K562 (cell line): ENCODE results near the gene LUC7L. TPM values are rescaled to one million over a fixed set of nuclear protein-coding genes. Genes with fewer than 3 reads are reported as not detected.
A peak's percentile ranks its signal among the peaks of the same experiment; 100 is the strongest.

Experiments used
- BHLHE40 ChIP-seq: IDR thresholded peaks from 2 replicates; pipeline ENCODE4 v1.6.1; 2011; ENCODE audit warnings: low read length, improper control_type of control experiment
- C11orf30 ChIP-seq: fragments of 450-650 bp; IDR thresholded peaks from 2 replicates; pipeline ENCODE4 v1.6.1; 2016; ENCODE audit warnings: low read depth, mild to moderate bottlenecking
- CREBBP ChIP-seq: IDR thresholded peaks from one replicate; pipeline ENCODE4 v1.6.1; 2012; ENCODE audit warnings: low read depth, mild to moderate bottlenecking, control low read depth, inconsistent platforms, low read length
- CXXC5 ChIP-seq: fragments of 250-450 bp; sonication (Bioruptor Pico); IDR thresholded peaks from 2 replicates; pipeline ENCODE4 v1.8.0; 2022; ENCODE audit warnings: inconsistent platforms, mild to moderate bottlenecking, moderate library complexity
- FOXM1 ChIP-seq, 2 experiments: fragments of 450-650 bp in 1 of 2; sonication (generic) in 1 of 2; formaldehyde crosslinking in 1 of 2; IDR thresholded peaks; 2 replicates each; pipeline versions ENCODE4 v1.6.1 to v1.9.0; 2017 to 2022; ENCODE audit warnings: low read depth in 2 of 2, mild to moderate bottlenecking in 2 of 2, missing genetic modification reagents in 1 of 2, moderate library complexity in 1 of 2
- ID3 ChIP-seq, 2 experiments: fragments of 250-450 bp in 1 of 2; fragments of 450-650 bp in 1 of 2; sonication (Bioruptor Pico) in 1 of 2; IDR thresholded peaks; 2 replicates each; pipeline versions ENCODE4 v1.6.1 to v1.8.0; 2016 to 2021; ENCODE audit warnings: mild to moderate bottlenecking in 2 of 2, moderate library complexity in 2 of 2, missing compliant biosample characterization in 1 of 2, missing genetic modification characterization in 1 of 2
- KDM1A ChIP-seq, 2 experiments: fragments of 450-650 bp; IDR thresholded peaks; 2 replicates each; pipeline ENCODE4 v1.6.1; 2016; ENCODE audit warnings: mild to moderate bottlenecking in 2 of 2
- MCM7 ChIP-seq, 2 experiments: fragments of 450-650 bp; IDR thresholded peaks; 2 replicates each; pipeline ENCODE4 v1.6.1; 2016 to 2018
- MYNN ChIP-seq, 2 experiments: sonication (generic); formaldehyde crosslinking in 1 of 2; IDR thresholded peaks; 2 replicates each; pipeline versions ENCODE4 v1.5.0 to v1.6.1; 2016 to 2020; ENCODE audit warnings: antibody characterized with exemption in 1 of 2, missing genetic modification reagents in 1 of 2
- TAF15 ChIP-seq: fragments of 200-400 bp; formaldehyde crosslinking; IDR thresholded peaks from 2 replicates; pipeline ENCODE4 v1.6.1; 2017; ENCODE audit warnings: mild to moderate bottlenecking, low read depth, low read length, moderate library complexity
- U2AF2 ChIP-seq: fragments of 200-400 bp; formaldehyde crosslinking; optimal IDR thresholded peaks from 2 replicates; pipeline ENCODE3; 2017; ENCODE audit warnings: low read depth, mild to moderate bottlenecking, low read length
- ZC3H8 ChIP-seq: fragments of 450-650 bp; IDR thresholded peaks from 2 replicates; pipeline ENCODE4 v1.6.1; 2017
- ZNF23 ChIP-seq: fragments of 250-450 bp; sonication (Bioruptor Pico); IDR thresholded peaks from 2 replicates; pipeline ENCODE4 v1.4.0; 2020; ENCODE audit warnings: mild to moderate bottlenecking
- ZNF347 ChIP-seq: fragments of 450-650 bp; formaldehyde crosslinking; IDR thresholded peaks from 2 replicates; pipeline ENCODE4 v1.4.0; 2020; ENCODE audit warnings: low read depth, mild to moderate bottlenecking, moderate library complexity
- ZNF644 ChIP-seq: fragments of 200-800 bp; sonication (Bioruptor generic); IDR thresholded peaks from 2 replicates; pipeline ENCODE4 v1.6.1; 2016; ENCODE audit warnings: low read depth, missing genetic modification characterization, missing compliant biosample characterization
- ZSCAN29 ChIP-seq: fragments of 450-650 bp; IDR thresholded peaks from 2 replicates; pipeline ENCODE4 v1.6.1; 2017
- polyA plus RNA-seq, 8 experiments: library from polyadenylated mRNA; depleted of rRNA in 4 of 8; stranded (reverse) in 5 of 8; unstranded in 3 of 8; fragments of >200 nt; fragmentation: Nextera tagmentation in 2 of 8; fragmentation: Illumina TruSeq in 1 of 8; extraction: Ambion mirVana in 2 of 8; extraction: Trizol in 1 of 8; gene quantifications; 2 replicates each; pipeline versions ENCODE4 v1.2.1 to v1.2.3, GENCODE V29; 2011 to 2014; ENCODE audit warnings: inconsistent platforms in 1 of 8, missing spikeins in 1 of 8
- total RNA-seq, 7 experiments: library from RNA; depleted of rRNA in 6 of 7; stranded (reverse); fragments of >200 nt in 6 of 7; fragmentation: Illumina TruSeq in 2 of 7; extraction: Trizol in 2 of 7; gene quantifications; 2 replicates each; pipeline versions ENCODE4 v1.2.1 to v1.2.3, GENCODE V29; 2011 to 2021; ENCODE audit warnings: low replicate concordance in 1 of 7
- TF ChIP-seq, protein P1 (sequence below): sonication (generic); formaldehyde crosslinking; IDR thresholded peaks from 2 replicates; pipeline ENCODE4 v1.8.0; 2022; ENCODE audit warnings: mild to moderate bottlenecking, missing genetic modification reagents
- TF ChIP-seq, protein P2 (sequence below): sonication (generic); formaldehyde crosslinking; IDR thresholded peaks from 2 replicates; pipeline ENCODE4 v1.8.0; 2023; ENCODE audit warnings: mild to moderate bottlenecking, missing genetic modification reagents
- TF ChIP-seq, protein P3 (sequence below): IDR thresholded peaks from 2 replicates; pipeline ENCODE4 v1.6.1; 2012; ENCODE audit warnings: low read depth, low read length, improper control_type of control experiment, borderline replicate concordance

LUC7L gene
- total and polyA plus RNA-seq, 9 of the 15 experiments (the other 6 are each of a cell fraction or from before 2014, with no cell fraction given): 1.7 to 93.3 (median 59.5) TPM

DNA sequence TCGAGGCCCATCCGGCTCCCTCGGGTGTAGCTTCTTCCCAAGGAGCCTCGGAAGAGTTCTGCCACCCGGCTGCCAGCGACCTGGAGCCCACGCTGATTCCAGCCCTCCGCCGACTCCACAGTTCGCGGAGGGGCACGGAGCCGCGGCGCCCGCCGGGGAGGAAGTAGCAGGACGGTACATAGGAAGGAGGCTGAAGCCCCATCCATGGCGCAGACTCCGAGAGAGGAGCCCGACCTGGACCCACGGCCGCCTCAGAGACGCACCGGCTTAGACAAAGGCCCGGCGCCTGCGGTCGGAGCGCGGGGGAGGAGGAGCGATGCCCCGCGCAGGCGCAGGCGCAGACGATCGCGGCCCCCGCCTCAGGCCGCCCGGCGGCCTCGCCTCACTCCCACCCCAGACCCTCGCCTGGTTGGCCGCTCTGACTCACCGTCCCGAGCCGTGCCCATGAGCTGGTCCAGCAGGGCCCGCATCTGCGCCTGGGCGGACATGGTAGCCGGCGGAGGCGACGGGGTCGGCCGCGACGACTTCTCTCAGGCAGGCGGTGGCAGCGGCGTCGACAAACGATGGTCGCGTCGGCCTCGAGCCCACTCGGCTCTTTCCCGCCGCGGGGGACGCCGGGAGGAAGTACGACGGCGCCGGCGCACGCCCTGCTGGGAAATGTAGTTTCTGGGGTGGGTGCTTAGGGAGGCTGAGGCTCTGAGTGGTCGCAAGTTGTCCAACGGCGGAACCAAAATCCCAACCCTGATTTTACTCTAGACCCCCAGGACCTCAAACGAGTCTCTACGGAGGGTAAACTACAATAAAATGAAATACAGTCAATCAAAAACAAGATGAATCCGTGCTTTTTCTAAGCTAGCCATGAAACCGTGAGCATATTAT lies at the start of gene LUC7L (continued):
- TF ChIP-seq, protein P1, sequence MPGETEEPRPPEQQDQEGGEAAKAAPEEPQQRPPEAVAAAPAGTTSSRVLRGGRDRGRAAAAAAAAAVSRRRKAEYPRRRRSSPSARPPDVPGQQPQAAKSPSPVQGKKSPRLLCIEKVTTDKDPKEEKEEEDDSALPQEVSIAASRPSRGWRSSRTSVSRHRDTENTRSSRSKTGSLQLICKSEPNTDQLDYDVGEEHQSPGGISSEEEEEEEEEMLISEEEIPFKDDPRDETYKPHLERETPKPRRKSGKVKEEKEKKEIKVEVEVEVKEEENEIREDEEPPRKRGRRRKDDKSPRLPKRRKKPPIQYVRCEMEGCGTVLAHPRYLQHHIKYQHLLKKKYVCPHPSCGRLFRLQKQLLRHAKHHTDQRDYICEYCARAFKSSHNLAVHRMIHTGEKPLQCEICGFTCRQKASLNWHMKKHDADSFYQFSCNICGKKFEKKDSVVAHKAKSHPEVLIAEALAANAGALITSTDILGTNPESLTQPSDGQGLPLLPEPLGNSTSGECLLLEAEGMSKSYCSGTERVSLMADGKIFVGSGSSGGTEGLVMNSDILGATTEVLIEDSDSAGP: no peak
- TF ChIP-seq MYNN (IDR thresholded peaks at IDR 0.05) (no peak), MYNN (CRISPR knock-in tag; IDR thresholded peaks at IDR 0.05) (no peak), BHLHE40 (peak; percentile 20; the same call in 1 of the 2 replicates), ZSCAN29 (no peak), U2AF2 (no peak), ID3 (CRISPR knock-in tag; IDR thresholded peaks at IDR 0.05) (no peak), ID3 (tag; IDR thresholded peaks at IDR 0.05) (peak; percentile 93), CXXC5 (CRISPR knock-in tag) (peak; percentile 95), ZC3H8 (no peak), ZNF644 (tag) (peak; percentile 88; the same call in 1 of the 2 replicates), CREBBP (no peak), MCM7 (IDR thresholded peaks at IDR 0.05) (no peak), TAF15 (no peak), KDM1A (IDR thresholded peaks at IDR 0.05) (no peak), ZNF23 (no peak), ZNF347 (no peak), C11orf30 (peak; percentile 71), FOXM1 (IDR thresholded peaks at IDR 0.05; ENCODE audit: low read depth) (no peak), FOXM1 (CRISPR knock-in tag; IDR thresholded peaks at IDR 0.05; ENCODE audit: low read depth) (peak; percentile 63)
- TF ChIP-seq, protein P2, sequence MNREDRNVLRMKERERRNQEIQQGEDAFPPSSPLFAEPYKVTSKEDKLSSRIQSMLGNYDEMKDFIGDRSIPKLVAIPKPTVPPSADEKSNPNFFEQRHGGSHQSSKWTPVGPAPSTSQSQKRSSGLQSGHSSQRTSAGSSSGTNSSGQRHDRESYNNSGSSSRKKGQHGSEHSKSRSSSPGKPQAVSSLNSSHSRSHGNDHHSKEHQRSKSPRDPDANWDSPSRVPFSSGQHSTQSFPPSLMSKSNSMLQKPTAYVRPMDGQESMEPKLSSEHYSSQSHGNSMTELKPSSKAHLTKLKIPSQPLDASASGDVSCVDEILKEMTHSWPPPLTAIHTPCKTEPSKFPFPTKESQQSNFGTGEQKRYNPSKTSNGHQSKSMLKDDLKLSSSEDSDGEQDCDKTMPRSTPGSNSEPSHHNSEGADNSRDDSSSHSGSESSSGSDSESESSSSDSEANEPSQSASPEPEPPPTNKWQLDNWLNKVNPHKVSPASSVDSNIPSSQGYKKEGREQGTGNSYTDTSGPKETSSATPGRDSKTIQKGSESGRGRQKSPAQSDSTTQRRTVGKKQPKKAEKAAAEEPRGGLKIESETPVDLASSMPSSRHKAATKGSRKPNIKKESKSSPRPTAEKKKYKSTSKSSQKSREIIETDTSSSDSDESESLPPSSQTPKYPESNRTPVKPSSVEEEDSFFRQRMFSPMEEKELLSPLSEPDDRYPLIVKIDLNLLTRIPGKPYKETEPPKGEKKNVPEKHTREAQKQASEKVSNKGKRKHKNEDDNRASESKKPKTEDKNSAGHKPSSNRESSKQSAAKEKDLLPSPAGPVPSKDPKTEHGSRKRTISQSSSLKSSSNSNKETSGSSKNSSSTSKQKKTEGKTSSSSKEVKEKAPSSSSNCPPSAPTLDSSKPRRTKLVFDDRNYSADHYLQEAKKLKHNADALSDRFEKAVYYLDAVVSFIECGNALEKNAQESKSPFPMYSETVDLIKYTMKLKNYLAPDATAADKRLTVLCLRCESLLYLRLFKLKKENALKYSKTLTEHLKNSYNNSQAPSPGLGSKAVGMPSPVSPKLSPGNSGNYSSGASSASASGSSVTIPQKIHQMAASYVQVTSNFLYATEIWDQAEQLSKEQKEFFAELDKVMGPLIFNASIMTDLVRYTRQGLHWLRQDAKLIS (CRISPR knock-in tag): peak; percentile 89
- TF ChIP-seq, protein P3, sequence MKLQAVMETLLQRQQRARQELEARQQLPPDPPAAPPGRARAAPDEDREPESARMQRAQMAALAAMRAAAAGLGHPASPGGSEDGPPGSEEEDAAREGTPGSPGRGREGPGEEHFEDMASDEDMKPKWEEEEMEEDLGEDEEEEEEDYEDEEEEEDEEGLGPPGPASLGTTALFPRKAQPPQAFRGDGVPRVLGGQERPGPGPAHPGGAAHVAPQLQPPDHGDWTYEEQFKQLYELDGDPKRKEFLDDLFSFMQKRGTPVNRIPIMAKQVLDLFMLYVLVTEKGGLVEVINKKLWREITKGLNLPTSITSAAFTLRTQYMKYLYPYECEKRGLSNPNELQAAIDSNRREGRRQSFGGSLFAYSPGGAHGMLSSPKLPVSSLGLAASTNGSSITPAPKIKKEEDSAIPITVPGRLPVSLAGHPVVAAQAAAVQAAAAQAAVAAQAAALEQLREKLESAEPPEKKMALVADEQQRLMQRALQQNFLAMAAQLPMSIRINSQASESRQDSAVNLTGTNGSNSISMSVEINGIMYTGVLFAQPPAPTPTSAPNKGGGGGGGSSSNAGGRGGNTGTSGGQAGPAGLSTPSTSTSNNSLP: no peak
